NCI-H1048 (cell line): ENCODE data around the gene SPOCK2.

Experiments
- DNase-seq: peaks from one replicate; lab custom pipeline; 2025; lab: John Stamatoyannopoulos, UW

SPOCK2 gene

GRCh38 chr10:72088889-72089575 is 681 bp upstream of the SPOCK2 start:
- DNase-seq, result no peak

- DNase-seq, result no peak
These were observed 871 bp downstream of the SPOCK2 start for GRCh38 chr10:72087392-72087968.

DNA sequence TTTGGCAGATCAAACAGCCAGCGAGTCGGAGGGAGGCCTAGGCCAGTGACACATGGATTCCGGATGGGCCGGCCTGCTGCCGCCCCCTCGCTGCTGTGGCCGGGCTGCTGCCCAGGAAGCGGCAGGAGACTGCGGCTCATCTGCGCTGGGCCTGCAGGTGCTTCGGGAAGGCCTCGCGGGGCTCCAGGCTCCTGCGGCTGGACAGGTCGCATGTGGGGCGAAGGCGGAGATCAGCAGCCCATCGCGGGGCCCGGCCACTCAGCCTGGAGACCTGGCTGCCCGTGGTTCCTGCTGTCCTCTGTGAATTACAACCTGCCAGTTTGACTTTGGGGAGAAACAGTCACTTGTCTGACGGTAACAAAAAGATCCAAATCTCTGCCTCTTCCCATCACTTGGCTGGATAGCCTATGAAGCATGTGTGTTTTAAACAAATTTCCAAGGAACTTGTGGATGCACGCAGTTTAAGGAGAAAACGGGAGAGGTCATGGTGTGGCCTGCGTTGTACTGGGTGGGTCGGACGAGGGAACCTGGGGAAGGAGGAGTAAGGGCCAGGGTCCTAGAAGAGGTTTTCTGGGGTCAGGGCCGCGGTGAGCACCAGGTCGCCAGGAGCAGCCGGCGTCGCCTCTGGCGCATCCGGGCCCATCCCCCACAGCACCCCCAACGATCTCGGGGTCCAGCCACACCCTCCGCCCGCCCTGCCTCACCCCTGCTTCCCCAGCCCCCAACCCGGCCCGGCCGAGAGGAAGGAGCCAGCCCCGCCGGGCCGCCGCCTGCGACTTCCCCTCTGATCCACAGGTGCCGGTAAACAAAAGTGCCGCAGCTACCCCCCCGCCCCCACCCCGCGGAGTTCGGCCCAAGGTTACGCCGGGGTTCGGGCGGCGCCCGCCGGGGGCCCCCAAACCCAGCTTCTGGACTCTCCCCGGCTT is 1.6 kb downstream of the SPOCK2 start:
- no peak for DNase-seq

- DNase-seq, result no peak
These were observed 2.4 kb downstream of the SPOCK2 start for GRCh38 chr10:72085864-72086465.

- DNase-seq, result no peak
These were observed 3.2 kb downstream of the SPOCK2 start for GRCh38 chr10:72085166-72085565.

DNA sequence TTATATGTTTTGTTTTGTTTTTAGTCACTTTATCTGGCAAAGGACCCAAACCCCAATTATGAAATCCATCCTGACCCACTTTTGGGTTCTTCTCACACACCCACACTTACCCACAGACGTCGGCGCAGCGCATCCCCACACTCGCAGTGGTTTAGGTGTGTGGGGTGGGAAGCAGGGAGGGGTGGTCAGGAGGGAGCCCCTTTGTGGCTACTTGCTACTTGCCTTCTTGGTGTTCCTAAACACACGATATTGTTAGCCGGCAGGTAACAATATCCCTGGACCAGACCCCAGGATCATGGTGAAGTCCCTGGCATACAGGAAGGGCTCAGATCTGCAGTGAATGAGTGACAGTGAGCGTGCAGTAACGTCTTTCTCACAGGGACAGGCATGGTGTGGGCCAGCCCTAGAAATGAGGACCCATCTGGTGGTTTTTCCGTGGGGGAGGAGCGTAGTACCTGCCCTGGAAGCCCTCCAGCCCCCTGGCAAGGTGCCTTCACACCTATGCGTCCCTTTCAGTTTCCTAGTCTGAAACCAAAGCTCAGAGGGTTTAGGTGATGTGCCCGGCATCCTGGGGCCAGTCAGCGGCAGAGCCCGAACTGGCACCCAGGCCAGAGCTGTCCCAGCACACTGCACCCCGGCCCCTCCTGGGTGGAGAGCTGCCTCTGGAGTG is 4.4 kb downstream of the SPOCK2 start:
- no peak for DNase-seq

- no peak for DNase-seq
These were observed 5.2 kb downstream of the SPOCK2 start for GRCh38 chr10:72082856-72083789.

- DNase-seq, result no peak
These were observed 6.4 kb downstream of the SPOCK2 start for GRCh38 chr10:72081772-72082590.

- DNase-seq, result no peak
These were observed 7.1 kb downstream of the SPOCK2 start for GRCh38 chr10:72081210-72081609.

- no peak for DNase-seq
These were observed 8.0 kb downstream of the SPOCK2 start for GRCh38 chr10:72080042-72080975.

- DNase-seq, result no peak
These were observed 9.0 kb downstream of the SPOCK2 start for GRCh38 chr10:72079356-72079755.

- DNase-seq, result no peak
These were observed 10.9 kb downstream of the SPOCK2 start for GRCh38 chr10:72077275-72077990.

- DNase-seq, result no peak
These were observed 11.6 kb downstream of the SPOCK2 start for GRCh38 chr10:72076756-72077155.

- no peak for DNase-seq
These were observed 12.8 kb downstream of the SPOCK2 start for GRCh38 chr10:72075376-72076115.

- DNase-seq, result no peak
These were observed 13.6 kb downstream of the SPOCK2 start for GRCh38 chr10:72074574-72075375.
